HepG2 (cell line): ENCODE data around the gene CIT. TPM values are rescaled to one million over a fixed set of nuclear protein-coding genes. Genes with fewer than 3 reads are reported as not detected.

Experiments used
- HES4 ChIP-seq: sonication (generic); formaldehyde crosslinking; IDR thresholded peaks from 2 replicates; pipeline ENCODE4 v1.9.0; 2021; ENCODE audit warnings: mild to moderate bottlenecking, missing genetic modification reagents, borderline replicate concordance
- HOXA5 ChIP-seq: sonication (generic); formaldehyde crosslinking; IDR thresholded peaks from 2 replicates; pipeline ENCODE4 v1.4.0; 2020; ENCODE audit warnings: missing genetic modification reagents
- HOXA7 ChIP-seq: sonication (generic); formaldehyde crosslinking; IDR thresholded peaks from 2 replicates; pipeline ENCODE4 v1.8.1; 2022; ENCODE audit warnings: mild to moderate bottlenecking, missing genetic modification reagents, moderate library complexity
- KAT8 ChIP-seq: IDR thresholded peaks from 2 replicates; pipeline ENCODE4 v1.6.1; 2016; ENCODE audit warnings: missing genetic modification reagents, missing compliant biosample characterization
- KDM3A ChIP-seq: IDR thresholded peaks from 2 replicates; pipeline ENCODE4 v1.6.1; 2018; ENCODE audit warnings: low read depth, missing compliant biosample characterization
- MEIS1 ChIP-seq: sonication (generic); formaldehyde crosslinking; IDR thresholded peaks from 2 replicates; pipeline ENCODE4 v1.9.0; 2021; ENCODE audit warnings: mild to moderate bottlenecking, missing genetic modification reagents, moderate library complexity, borderline replicate concordance
- MEIS2 ChIP-seq: sonication (generic); formaldehyde crosslinking; IDR thresholded peaks from 2 replicates; pipeline ENCODE4 v1.9.0; 2021; ENCODE audit warnings: mild to moderate bottlenecking, missing genetic modification reagents
- MXI1 ChIP-seq: IDR thresholded peaks from 3 replicates; pipeline ENCODE4 v1.6.1; 2012; ENCODE audit warnings: low read depth, low read length, inconsistent platforms, borderline replicate concordance
- SETDB1 ChIP-seq: sonication (generic); formaldehyde crosslinking; IDR thresholded peaks from 2 replicates; pipeline ENCODE4 v1.5.1; 2020; ENCODE audit warnings: missing genetic modification reagents, mild to moderate bottlenecking, borderline replicate concordance
- ZC3H4 ChIP-seq: sonication (generic); formaldehyde crosslinking; IDR thresholded peaks from 2 replicates; pipeline ENCODE4 v1.4.0; 2020; ENCODE audit warnings: missing genetic modification reagents, borderline replicate concordance
- ZMYM3 ChIP-seq: sonication (generic); formaldehyde crosslinking; IDR thresholded peaks from 2 replicates; pipeline ENCODE4 v1.5.1; 2020; ENCODE audit warnings: mild to moderate bottlenecking, missing genetic modification reagents
- ZNF816 ChIP-seq: sonication (generic); formaldehyde crosslinking; IDR thresholded peaks from 2 replicates; pipeline ENCODE4 v1.8.0; 2022; ENCODE audit warnings: missing genetic modification reagents, mild to moderate bottlenecking, borderline replicate concordance
- polyA plus RNA-seq, 8 experiments: library from polyadenylated mRNA; depleted of rRNA in 3 of 8; stranded (reverse) in 7 of 8; unstranded in 1 of 8; fragments of >200 nt; fragmentation: Illumina TruSeq in 4 of 8; extraction: Trizol in 4 of 8; gene quantifications; 2 replicates each; pipeline versions ENCODE4 v1.2.1 to v1.2.3, GENCODE V29; 2011 to 2016; ENCODE audit warnings: low read depth in 4 of 8, missing spikeins in 1 of 8, mixed read lengths in 1 of 8; ENCODE audit not compliant: insufficient read depth in 1 of 8
- total RNA-seq, 5 experiments: library from RNA; depleted of rRNA; stranded (reverse); fragments of >200 nt; fragmentation: Illumina TruSeq; extraction: Trizol; gene quantifications; 2 replicates each; pipeline ENCODE4 v1.2.3, GENCODE V29; 2016; ENCODE audit warnings: low read depth in 1 of 5
- TF ChIP-seq, protein P1 (sequence below): sonication (generic); formaldehyde crosslinking; IDR thresholded peaks from 2 replicates; pipeline ENCODE4 v1.8.1; 2023; ENCODE audit warnings: mild to moderate bottlenecking, missing genetic modification reagents
- TF ChIP-seq, protein P2 (sequence below): sonication (generic); formaldehyde crosslinking; IDR thresholded peaks from 2 replicates; pipeline ENCODE4 v1.5.0; 2020; ENCODE audit warnings: mild to moderate bottlenecking, missing genetic modification reagents, borderline replicate concordance
- TF ChIP-seq, protein P3 (sequence below): IDR thresholded peaks from 2 replicates; pipeline ENCODE4 v1.6.1; 2012; ENCODE audit warnings: low read depth, low read length, improper control_type of control experiment
- TF ChIP-seq, protein P4 (sequence below): sonication (generic); formaldehyde crosslinking; IDR thresholded peaks from 2 replicates; pipeline ENCODE4 v1.4.0; 2020; ENCODE audit warnings: missing genetic modification reagents, mild to moderate bottlenecking, borderline replicate concordance
- TF ChIP-seq, protein P5 (sequence below): sonication (generic); formaldehyde crosslinking; IDR thresholded peaks from 2 replicates; pipeline ENCODE4 v1.5.0; 2020; ENCODE audit warnings: mild to moderate bottlenecking, low read depth, missing genetic modification reagents, borderline replicate concordance

The CIT gene
- total and polyA plus RNA-seq, 2 of the 13 experiments (the other 11 are each of a cell fraction or from before 2014, with no cell fraction given): 7.7 to 11.7 TPM

DNA sequence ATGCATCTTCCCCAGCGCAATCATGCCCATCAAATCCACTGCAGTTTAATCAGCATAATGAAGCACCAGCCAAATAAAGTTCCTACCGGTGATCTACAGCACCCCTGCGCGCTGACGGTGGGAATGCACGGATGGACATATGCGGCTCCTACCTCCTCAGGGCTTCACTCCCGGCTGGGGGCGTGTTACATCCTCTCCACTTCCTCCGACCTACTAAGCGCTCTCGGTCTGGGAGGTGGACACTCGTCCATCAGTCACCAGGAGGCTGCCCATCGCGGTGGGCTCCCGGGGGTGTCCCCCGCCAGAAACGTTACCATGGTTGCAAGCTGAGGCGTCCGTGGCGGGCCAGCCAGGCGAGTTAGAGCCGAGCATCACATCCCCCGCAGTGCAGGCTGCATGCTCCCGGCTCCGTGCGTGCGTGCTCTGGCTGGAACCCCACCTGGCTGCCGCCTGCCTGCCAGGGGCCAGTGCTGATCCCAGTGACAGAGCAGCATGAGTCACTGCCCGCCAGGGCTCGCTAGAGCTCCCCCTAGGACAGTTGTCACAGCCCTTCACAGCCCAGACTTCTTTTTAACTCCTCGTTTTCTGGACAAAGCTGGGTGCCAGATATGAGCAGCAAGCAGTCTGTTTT is 73.0 kb downstream of the CIT start (continued):
- TF ChIP-seq HOXA7 (CRISPR knock-in tag) (no peak), MEIS2 (CRISPR knock-in tag) (0 out of 2 replicates have a peak, but pooled peaks have one; percentile 41), MEIS1 (CRISPR knock-in tag) (0 out of 2 replicates have a peak, but pooled peaks have one; percentile 18), ZNF816 (no peak), SETDB1 (CRISPR knock-in tag) (no peak), ZC3H4 (CRISPR knock-in tag) (no peak), HOXA5 (no peak), MXI1 (no peak), HES4 (CRISPR knock-in tag) (no peak), KDM3A (no peak), ZMYM3 (CRISPR knock-in tag) (no peak), KAT8 (0 out of 2 replicates have a peak, but pooled peaks have one; percentile 32)
- TF ChIP-seq, protein P1, sequence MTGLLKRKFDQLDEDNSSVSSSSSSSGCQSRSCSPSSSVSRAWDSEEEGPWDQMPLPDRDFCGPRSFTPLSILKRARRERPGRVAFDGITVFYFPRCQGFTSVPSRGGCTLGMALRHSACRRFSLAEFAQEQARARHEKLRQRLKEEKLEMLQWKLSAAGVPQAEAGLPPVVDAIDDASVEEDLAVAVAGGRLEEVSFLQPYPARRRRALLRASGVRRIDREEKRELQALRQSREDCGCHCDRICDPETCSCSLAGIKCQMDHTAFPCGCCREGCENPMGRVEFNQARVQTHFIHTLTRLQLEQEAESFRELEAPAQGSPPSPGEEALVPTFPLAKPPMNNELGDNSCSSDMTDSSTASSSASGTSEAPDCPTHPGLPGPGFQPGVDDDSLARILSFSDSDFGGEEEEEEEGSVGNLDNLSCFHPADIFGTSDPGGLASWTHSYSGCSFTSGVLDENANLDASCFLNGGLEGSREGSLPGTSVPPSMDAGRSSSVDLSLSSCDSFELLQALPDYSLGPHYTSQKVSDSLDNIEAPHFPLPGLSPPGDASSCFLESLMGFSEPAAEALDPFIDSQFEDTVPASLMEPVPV (CRISPR knock-in tag): no peak
- TF ChIP-seq, protein P2, sequence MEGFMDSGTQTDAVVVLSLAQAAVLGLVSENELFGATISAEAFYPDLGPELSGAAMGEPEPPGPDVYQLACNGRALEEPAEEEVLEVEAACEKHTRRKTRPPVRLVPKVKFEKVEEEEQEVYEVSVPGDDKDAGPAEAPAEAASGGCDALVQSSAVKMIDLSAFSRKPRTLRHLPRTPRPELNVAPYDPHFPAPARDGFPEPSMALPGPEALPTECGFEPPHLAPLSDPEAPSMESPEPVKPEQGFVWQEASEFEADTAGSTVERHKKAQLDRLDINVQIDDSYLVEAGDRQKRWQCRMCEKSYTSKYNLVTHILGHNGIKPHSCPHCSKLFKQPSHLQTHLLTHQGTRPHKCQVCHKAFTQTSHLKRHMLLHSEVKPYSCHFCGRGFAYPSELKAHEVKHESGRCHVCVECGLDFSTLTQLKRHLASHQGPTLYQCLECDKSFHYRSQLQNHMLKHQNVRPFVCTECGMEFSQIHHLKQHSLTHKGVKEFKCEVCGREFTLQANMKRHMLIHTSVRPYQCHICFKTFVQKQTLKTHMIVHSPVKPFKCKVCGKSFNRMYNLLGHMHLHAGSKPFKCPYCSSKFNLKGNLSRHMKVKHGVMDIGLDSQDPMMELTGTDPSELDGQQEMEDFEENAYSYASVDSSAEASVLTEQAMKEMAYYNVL: no peak
- TF ChIP-seq, protein P3, sequence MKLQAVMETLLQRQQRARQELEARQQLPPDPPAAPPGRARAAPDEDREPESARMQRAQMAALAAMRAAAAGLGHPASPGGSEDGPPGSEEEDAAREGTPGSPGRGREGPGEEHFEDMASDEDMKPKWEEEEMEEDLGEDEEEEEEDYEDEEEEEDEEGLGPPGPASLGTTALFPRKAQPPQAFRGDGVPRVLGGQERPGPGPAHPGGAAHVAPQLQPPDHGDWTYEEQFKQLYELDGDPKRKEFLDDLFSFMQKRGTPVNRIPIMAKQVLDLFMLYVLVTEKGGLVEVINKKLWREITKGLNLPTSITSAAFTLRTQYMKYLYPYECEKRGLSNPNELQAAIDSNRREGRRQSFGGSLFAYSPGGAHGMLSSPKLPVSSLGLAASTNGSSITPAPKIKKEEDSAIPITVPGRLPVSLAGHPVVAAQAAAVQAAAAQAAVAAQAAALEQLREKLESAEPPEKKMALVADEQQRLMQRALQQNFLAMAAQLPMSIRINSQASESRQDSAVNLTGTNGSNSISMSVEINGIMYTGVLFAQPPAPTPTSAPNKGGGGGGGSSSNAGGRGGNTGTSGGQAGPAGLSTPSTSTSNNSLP: no peak
- TF ChIP-seq, protein P4, sequence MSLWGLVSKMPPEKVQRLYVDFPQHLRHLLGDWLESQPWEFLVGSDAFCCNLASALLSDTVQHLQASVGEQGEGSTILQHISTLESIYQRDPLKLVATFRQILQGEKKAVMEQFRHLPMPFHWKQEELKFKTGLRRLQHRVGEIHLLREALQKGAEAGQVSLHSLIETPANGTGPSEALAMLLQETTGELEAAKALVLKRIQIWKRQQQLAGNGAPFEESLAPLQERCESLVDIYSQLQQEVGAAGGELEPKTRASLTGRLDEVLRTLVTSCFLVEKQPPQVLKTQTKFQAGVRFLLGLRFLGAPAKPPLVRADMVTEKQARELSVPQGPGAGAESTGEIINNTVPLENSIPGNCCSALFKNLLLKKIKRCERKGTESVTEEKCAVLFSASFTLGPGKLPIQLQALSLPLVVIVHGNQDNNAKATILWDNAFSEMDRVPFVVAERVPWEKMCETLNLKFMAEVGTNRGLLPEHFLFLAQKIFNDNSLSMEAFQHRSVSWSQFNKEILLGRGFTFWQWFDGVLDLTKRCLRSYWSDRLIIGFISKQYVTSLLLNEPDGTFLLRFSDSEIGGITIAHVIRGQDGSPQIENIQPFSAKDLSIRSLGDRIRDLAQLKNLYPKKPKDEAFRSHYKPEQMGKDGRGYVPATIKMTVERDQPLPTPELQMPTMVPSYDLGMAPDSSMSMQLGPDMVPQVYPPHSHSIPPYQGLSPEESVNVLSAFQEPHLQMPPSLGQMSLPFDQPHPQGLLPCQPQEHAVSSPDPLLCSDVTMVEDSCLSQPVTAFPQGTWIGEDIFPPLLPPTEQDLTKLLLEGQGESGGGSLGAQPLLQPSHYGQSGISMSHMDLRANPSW: no peak
- TF ChIP-seq, protein P5, sequence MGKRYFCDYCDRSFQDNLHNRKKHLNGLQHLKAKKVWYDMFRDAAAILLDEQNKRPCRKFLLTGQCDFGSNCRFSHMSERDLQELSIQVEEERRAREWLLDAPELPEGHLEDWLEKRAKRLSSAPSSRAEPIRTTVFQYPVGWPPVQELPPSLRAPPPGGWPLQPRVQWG (CRISPR knock-in tag): no peak
